DMS79 (cell line): Measurements from ENCODE around the gene WSCD2.

Experiments
- DNase-seq: peaks from one replicate; lab custom pipeline; 2025; lab: John Stamatoyannopoulos, UW

WSCD2 gene

GRCh38 chr12:108270035-108270848 is 141.2 kb downstream of the WSCD2 start:
- DNase-seq = no peak

GRCh38 chr12:108270849-108271143 is 141.7 kb downstream of the WSCD2 start:
- no peak for DNase-seq

- DNase-seq = no peak
Observed at GRCh38 chr12:108271951-108272872, 143.1 kb downstream of the WSCD2 start.

- no peak for DNase-seq
Observed at GRCh38 chr12:108273217-108273616, 144.1 kb downstream of the WSCD2 start.

- DNase-seq = no peak
Observed at GRCh38 chr12:108277613-108278012, 148.5 kb downstream of the WSCD2 start.

GRCh38 chr12:108282160-108282559 is 153.1 kb downstream of the WSCD2 start:
- DNase-seq = no peak

GRCh38 chr12:108282676-108283075 is 153.6 kb downstream of the WSCD2 start:
- no peak for DNase-seq

GRCh38 chr12:108284163-108284562 is 155.1 kb downstream of the WSCD2 start:
- no peak for DNase-seq

- no peak for DNase-seq
Observed at GRCh38 chr12:108285016-108285415, 155.9 kb downstream of the WSCD2 start.

GRCh38 chr12:108287227-108287626 is 158.1 kb downstream of the WSCD2 start:
- DNase-seq = no peak

- no peak for DNase-seq
Observed at GRCh38 chr12:108289350-108290161, 160.5 kb downstream of the WSCD2 start.

GRCh38 chr12:108295641-108296040 is 166.6 kb downstream of the WSCD2 start:
- DNase-seq = no peak

GRCh38 chr12:108296945-108297344 is 167.9 kb downstream of the WSCD2 start:
- DNase-seq = no peak

- DNase-seq = no peak
Observed at GRCh38 chr12:108297424-108297823, 168.3 kb downstream of the WSCD2 start.

GRCh38 chr12:108297895-108298760 is 169.0 kb downstream of the WSCD2 start:
- DNase-seq = no peak

GRCh38 chr12:108298761-108299275 is 169.7 kb downstream of the WSCD2 start:
- DNase-seq = no peak

GRCh38 chr12:108299516-108299915 is 170.4 kb downstream of the WSCD2 start:
- no peak for DNase-seq
